Heart right ventricle (tissue), 16 donors: Measurements from ENCODE around the gene SNCB. TPM values are rescaled to one million over a fixed set of nuclear protein-coding genes. Genes with fewer than 3 reads are reported as not detected.

ENCODE experiments used
- ATAC-seq, 8 donors: fragments of 200-7000 bp; cut with Tn5 transposase; one replicate each; pipeline ENCODE4 v1.9.1; 2020; ENCODE audit warnings: mild to moderate bottlenecking in 8 of 8, moderate library complexity in 8 of 8, moderate number of reproducible peaks in 1 of 8
- DNase-seq, 2 donors: peaks; one replicate each; pipeline ENCODE4 v3.0.0-alpha.2; 2020
- H3K27ac ChIP-seq, 10 donors: fragments of 200-600 bp; sonication (generic) in 2 of 10; one replicate each; pipeline versions ENCODE4 v1.5.0 to v1.8.0; 2020 to 2022; ENCODE audit warnings: mild to moderate bottlenecking in 3 of 10
- H3K27me3 ChIP-seq, 7 donors: fragments of 200-600 bp; one replicate each; pipeline ENCODE4 v1.8.0; 2021 to 2022; ENCODE audit warnings: mild to moderate bottlenecking in 2 of 7
- H3K36me3 ChIP-seq, 9 donors: fragments of 200-600 bp; sonication (generic) in 1 of 9; one replicate each; pipeline versions ENCODE4 v1.5.0 to v1.8.0; 2020 to 2022; ENCODE audit warnings: mild to moderate bottlenecking in 2 of 9
- H3K4me1 ChIP-seq, 9 donors: fragments of 200-600 bp; sonication (generic) in 1 of 9; one replicate each; pipeline versions ENCODE4 v1.5.0 to v1.8.0; 2020 to 2022; ENCODE audit warnings: mild to moderate bottlenecking in 4 of 9
- H3K4me3 ChIP-seq, 10 donors: fragments of 200-600 bp; sonication (generic) in 2 of 10; one replicate each; pipeline versions ENCODE4 v1.5.0 to v1.8.0; 2020 to 2022; ENCODE audit warnings: mild to moderate bottlenecking in 7 of 10, moderate library complexity in 2 of 10
- H3K9me3 ChIP-seq, 11 donors: fragments of 200-600 bp in 10 of 11; sonication (generic) in 2 of 11; one replicate each; pipeline versions ENCODE4 v1.5.0 to v1.8.0; 2013 to 2022; ENCODE audit warnings: mild to moderate bottlenecking in 2 of 11, control low read depth in 1 of 11, moderate library complexity in 1 of 11
- WGBS, 2 donors: extraction: QIAGEN DNeasy Blood & Tissue Kit; methylation state at CpG; one replicate each; pipeline ENCODE4 v1.1.7; 2013; ENCODE audit warnings: inconsistent platforms in 1 of 2; 5-methylcytosine and 5-hydroxymethylcytosine counted together
- intact Hi-C, 10 donors: fragments of 100-400 bp; cut with DNase I; formaldehyde crosslinking; loops; one replicate each; pipeline versions ENCODE4 v1.11.1 to v1.14.2; 2022
- polyA plus RNA-seq, 2 donors: library from polyadenylated mRNA; stranded (reverse); fragments of 200-250 nt; gene quantifications; one replicate each; pipeline ENCODE4 v1.2.3, GENCODE V29; 2013
- total RNA-seq, 10 donors: library from RNA; stranded (reverse); fragmentation: NEBNext Ultra II Directional in 3 of 10; extraction: Animal tissue kit (Norgen Biotek cat#: 25700) in 3 of 10; gene quantifications; one replicate each; pipeline versions ENCODE4 v1.2.1 to v1.2.4, GENCODE V29; 2021 to 2023
- TF ChIP-seq, protein P1 (sequence below), 9 donors: fragments of 200-600 bp; sonication (generic) in 2 of 9; IDR thresholded peaks; one replicate each; pipeline versions ENCODE4 v1.5.0 to v1.8.0; 2021 to 2022; ENCODE audit warnings: antibody characterized with exemption in 9 of 9, mild to moderate bottlenecking in 5 of 9, moderate library complexity in 1 of 9
- donor health status: Arrhythmogenic right ventricular cardiomyopathy.
- donor health status: ischemic (EF 13 %, LVEDD 7.1; RV severe dilation, severe dysfunction).
- donor health status: healthy with polysubstance abuse.
- donor health status: DM: no; HTN: yes; CAD: no.
- donor health status: DM: no; HTN: no; CAD: no.
- donor health status: ischemic (EF 25% LVEDD 6.9; RV normal size, moderate dysfunction).
- donor health status: ischemic (EF 25% LVEDD 5.7; RV mildly dilated, moderate dysfunction).
- donor health status: healthy.
- donor health status: DM: yes; HTN: yes; CAD: no.
- donor health status: Ischemic cardiomyopathy.
- donor health status: ischemic (EF 35%, LVEDD 5.7; RV mildly dilated, moderate dysfunction).
- donor health status: nonischemic (EF 11% LVEDD 7.7; RV severe dilation, severe dysfunction).
- donor health status: DM: yes; HTN: yes; CAD: no.
- donor health status: PGD.
- donor health status: ischemic (EF 29% LVEDD 5.4; RV normal size, mild dysfunction).
- donor health status: nonischemic (EF 23%, LVEDD 6.1; RV moderate dilation, normal function).

The SNCB gene
- total and polyA plus RNA-seq, 12 donors = 0.35 to 0.39 TPM; not detected in 10

DNA sequence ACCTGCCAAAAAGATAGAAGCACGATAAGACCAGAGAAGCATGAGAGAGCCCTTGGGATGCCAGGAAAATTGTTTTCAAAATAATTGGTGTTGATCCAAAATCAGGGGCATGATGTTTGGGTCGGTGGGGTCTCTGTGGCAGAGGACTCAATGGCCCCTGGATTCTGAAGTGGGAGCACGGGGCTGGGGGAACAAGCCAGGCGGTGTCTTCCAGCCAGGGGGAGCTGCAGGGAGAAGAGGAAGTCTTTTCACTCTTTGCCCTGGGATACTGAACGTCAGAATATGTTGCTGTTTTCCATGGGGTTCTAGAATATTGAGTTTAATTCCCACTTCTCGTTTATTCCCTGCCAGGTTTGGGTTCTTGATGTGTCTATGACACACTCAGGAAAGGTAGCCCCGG, 37.3 kb upstream of the SNCB start:
- Histone ChIP-seq H3K4me3 (no peak overlapping the region), H3K4me1 (no peaks in the 10 kb centered on the region), H3K27me3 (peaks cover 0 to 85% (median 60%) of the 10 kb centered on the region in 7 donors), H3K9me3 (no peaks in the 10 kb centered on the region), H3K27ac (no peak overlapping the region), H3K36me3 (no peaks in the 10 kb centered on the region)
- ATAC-seq (no peak), DNase-seq (no peak)
- intact Hi-C loops = loop anchor here in 5 of 10 donors (5.0 to 10.0 kb wide), 4 partner anchors 147 to 440 kb away; partner anchors contain the start of gene UNC5A (in 3 of the 5)
- TF ChIP-seq, protein P1, sequence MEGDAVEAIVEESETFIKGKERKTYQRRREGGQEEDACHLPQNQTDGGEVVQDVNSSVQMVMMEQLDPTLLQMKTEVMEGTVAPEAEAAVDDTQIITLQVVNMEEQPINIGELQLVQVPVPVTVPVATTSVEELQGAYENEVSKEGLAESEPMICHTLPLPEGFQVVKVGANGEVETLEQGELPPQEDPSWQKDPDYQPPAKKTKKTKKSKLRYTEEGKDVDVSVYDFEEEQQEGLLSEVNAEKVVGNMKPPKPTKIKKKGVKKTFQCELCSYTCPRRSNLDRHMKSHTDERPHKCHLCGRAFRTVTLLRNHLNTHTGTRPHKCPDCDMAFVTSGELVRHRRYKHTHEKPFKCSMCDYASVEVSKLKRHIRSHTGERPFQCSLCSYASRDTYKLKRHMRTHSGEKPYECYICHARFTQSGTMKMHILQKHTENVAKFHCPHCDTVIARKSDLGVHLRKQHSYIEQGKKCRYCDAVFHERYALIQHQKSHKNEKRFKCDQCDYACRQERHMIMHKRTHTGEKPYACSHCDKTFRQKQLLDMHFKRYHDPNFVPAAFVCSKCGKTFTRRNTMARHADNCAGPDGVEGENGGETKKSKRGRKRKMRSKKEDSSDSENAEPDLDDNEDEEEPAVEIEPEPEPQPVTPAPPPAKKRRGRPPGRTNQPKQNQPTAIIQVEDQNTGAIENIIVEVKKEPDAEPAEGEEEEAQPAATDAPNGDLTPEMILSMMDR (IDR thresholded peaks at IDR 0.05) = no peak
- WGBS, 2 donors = 71 to 72% methylated on average over 7 of the region's 7 CpGs

DNA sequence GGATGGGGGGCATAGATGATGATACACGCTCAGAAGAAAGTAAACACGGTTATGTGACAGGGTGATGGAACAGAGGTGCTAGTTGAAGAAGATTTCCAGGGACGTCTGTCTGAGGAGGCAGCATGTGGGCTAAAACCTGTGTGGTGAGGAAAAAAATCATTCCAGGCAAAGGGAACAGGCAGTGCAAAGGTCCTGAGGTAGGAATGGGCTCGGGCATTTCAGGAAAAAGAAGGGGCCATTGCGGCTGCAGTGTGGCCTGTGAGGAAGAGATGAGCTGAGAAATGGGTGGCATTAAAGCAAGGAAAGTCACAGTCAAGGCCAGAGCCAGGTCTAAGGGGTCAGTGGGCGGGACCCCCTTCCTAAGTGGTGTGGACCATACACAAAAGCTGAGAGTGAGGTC, 35.2 kb upstream of the SNCB start:
- ATAC-seq = no peak
- Histone ChIP-seq H3K27me3 (peaks cover 0 to 82% (median 57%) of the 10 kb centered on the region in 7 donors), H3K27ac (no peak overlapping the region), H3K4me1 (peaks cover 0 to 8% (median 4%) of the 10 kb centered on the region in 9 donors), H3K4me3 (no peak overlapping the region), H3K9me3 (no peaks in the 10 kb centered on the region), H3K36me3 (no peaks in the 10 kb centered on the region)
- DNase-seq = no peak
- WGBS, 2 donors = 87% methylated on average over 6 of the region's 6 CpGs
- intact Hi-C loops = loop anchor here in 5 of 10 donors (5.0 to 10.0 kb wide), 4 partner anchors 149 to 442 kb away; partner anchors contain the start of gene UNC5A (in 3 of the 5)
- TF ChIP-seq, protein P1 (IDR thresholded peaks at IDR 0.05) = no peak

DNA sequence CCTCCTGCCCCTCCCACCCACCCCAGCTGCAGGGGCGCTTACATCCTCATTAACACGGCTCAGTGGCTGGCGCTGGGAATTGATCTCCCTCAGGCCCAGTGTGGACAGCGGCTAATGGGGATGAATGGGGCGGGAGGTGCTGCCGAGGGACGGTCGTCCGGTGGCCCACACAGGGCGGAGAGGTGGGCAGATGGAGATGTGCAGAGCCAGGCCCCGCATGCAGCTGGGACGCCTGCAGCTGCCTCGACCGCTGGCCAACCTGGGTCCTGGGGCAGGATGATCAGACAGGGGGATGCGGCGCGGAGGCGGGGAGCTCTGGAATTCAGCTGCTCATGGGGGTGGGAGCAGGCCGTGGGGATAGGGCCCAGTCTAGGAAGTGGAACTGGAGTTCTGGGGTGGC, 34.6 kb upstream of the SNCB start:
- no peak for ATAC-seq
- no peak for DNase-seq
- intact Hi-C loops = loop anchor here in 6 of 10 donors (5.0 to 10.0 kb wide), 7 partner anchors 150 to 447 kb away; partner anchors contain the start of gene UNC5A (in 3 of the 6)
- Histone ChIP-seq H3K9me3 (no peaks in the 10 kb centered on the region), H3K27ac (no peak overlapping the region), H3K27me3 (peaks cover 0 to 75% (median 51%) of the 10 kb centered on the region in 7 donors), H3K4me3 (no peak overlapping the region), H3K4me1 (peaks cover 0 to 9% (median 4%) of the 10 kb centered on the region in 9 donors), H3K36me3 (no peaks in the 10 kb centered on the region)
- TF ChIP-seq, protein P1 (IDR thresholded peaks at IDR 0.05) = no peak
- WGBS, 2 donors = 16 to 25% methylated on average over 19 of the region's 19 CpGs

DNA sequence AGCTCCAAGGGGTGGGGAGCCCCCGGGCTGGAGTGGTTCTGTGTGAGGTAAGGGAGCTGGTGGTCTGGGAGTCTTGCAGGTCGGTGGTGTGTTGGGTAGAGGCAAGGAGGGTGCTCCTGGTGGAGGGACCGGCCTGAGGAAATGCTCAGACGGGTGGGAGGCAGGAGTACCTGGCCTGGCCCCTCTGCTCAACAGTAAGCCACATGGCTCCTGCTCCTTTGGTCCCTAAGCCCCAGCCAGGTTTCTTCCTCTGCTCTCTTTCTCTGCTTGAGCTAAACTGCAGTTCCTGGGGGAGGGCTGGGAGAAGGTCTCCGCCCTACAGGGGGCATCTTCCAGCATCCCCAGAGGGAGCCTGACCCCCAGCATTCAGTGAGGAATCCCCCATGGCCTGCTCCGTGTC, 34.1 kb upstream of the SNCB start:
- no peak overlapping the region for H3K27ac ChIP-seq
- no peak for DNase-seq
- ATAC-seq = no peak
- no peaks in the 10 kb centered on the region for H3K36me3 ChIP-seq
- intact Hi-C loops = loop anchor here in 5 of 10 donors (5.0 to 10.0 kb wide), 6 partner anchors 150 to 448 kb away; partner anchors contain the start of gene UNC5A (in 3 of the 5)
- TF ChIP-seq, protein P1 (IDR thresholded peaks at IDR 0.05) = no peak
- H3K9me3 ChIP-seq = no peaks in the 10 kb centered on the region
- WGBS, 2 donors = 26 to 35% methylated on average over 6 of the region's 6 CpGs
- no peak overlapping the region for H3K4me3 ChIP-seq
- H3K27me3 ChIP-seq = peaks cover 0 to 71% (median 47%) of the 10 kb centered on the region in 7 donors
- peaks cover 0 to 9% (median 4%) of the 10 kb centered on the region in 9 donors for H3K4me1 ChIP-seq
